Astrocyte of the cerebellum (primary cell): ENCODE data around the gene ZNF32.

Experiments
- DNase-seq: peaks from one replicate; pipeline ENCODE4 v3.0.0-alpha.2; 2011; ENCODE audit warnings: low read depth
- H3K4me3 ChIP-seq: 2 replicates; pipeline ENCODE4 v1.5.1; 2011; ENCODE audit warnings: mild to moderate bottlenecking, low read depth, low read length, moderate library complexity
- in situ Hi-C: cut with HindIII; loops from 2 replicates; pipeline ENCODE4 v1.10.0; 2017; ENCODE audit warnings: low sequenced_read_pairs
- TF ChIP-seq, protein P1 (sequence below): IDR thresholded peaks from 2 replicates; pipeline ENCODE4 v1.5.1; 2012; ENCODE audit warnings: low read length, low read depth, moderate library complexity, mild to moderate bottlenecking; ENCODE audit errors: missing control alignments

Gene ZNF32

DNA sequence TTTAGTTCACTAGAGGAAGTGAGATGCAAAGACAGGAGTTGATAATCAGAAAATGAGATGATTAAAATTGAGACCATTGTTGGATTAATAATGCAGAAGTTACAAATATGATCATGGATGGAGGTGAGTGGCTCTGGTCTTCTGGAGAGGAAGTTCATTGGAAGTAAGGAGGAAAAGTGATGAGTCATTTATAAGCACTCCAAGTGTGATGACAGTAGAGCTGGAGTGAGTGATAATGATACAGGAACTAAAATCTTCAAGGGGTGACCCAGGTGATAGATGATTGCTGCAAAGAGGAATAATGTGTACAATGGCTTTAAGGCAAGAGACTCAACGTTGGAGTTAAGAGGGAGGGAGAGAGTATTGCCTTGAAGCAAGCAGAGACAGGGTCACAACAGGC lies 20.7 kb downstream of the ZNF32 start:
- no peak for DNase-seq
- TF ChIP-seq, protein P1, sequence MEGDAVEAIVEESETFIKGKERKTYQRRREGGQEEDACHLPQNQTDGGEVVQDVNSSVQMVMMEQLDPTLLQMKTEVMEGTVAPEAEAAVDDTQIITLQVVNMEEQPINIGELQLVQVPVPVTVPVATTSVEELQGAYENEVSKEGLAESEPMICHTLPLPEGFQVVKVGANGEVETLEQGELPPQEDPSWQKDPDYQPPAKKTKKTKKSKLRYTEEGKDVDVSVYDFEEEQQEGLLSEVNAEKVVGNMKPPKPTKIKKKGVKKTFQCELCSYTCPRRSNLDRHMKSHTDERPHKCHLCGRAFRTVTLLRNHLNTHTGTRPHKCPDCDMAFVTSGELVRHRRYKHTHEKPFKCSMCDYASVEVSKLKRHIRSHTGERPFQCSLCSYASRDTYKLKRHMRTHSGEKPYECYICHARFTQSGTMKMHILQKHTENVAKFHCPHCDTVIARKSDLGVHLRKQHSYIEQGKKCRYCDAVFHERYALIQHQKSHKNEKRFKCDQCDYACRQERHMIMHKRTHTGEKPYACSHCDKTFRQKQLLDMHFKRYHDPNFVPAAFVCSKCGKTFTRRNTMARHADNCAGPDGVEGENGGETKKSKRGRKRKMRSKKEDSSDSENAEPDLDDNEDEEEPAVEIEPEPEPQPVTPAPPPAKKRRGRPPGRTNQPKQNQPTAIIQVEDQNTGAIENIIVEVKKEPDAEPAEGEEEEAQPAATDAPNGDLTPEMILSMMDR, result no peak
- in situ Hi-C loops, result no loop called here
- no peak overlapping the region for H3K4me3 ChIP-seq

DNA sequence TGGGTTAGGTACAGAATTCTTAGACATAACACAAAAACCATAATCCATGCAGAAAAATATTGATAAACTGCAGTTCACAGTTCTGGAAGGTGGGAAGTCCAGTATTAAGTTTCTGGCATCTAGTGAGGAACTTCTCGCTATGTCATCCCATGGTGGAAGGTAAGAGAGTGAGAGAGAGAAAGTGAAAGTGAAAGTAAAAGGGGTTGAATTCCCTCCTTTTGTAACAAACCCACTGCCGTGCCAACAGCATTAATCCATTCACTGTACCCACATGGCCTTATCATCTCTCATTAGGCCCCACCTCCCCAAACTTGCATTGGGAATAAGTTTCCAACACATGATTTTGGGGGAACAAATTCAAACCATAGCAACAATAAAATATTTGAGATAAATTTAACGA lies 25.3 kb downstream of the ZNF32 start:
- H3K4me3 ChIP-seq, result no peak overlapping the region
- TF ChIP-seq, protein P1, result no peak
- in situ Hi-C loops, result no loop called here
- DNase-seq, result no peak

DNA sequence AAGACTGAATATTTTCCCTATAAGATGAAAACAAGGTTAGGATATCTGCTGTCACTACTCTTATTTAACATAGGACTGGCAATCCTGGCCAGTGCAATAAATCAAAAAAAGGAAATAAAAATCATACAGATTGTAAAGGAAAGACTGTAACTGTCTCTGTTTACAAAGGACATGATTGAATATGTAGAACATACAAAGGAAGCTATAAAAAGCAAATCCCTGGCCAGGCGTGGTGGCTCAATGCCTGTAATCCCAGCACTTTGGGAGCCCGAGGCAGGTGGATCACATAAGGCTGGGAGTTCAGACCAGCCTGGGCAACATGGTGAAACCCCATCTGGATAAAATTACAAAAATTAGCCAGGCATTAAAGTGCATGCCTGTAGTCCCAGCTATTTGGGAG lies 26.6 kb downstream of the ZNF32 start:
- DNase-seq, result no peak
- no peak overlapping the region for H3K4me3 ChIP-seq
- TF ChIP-seq, protein P1, result no peak
- in situ Hi-C loops, result no loop called here

DNA sequence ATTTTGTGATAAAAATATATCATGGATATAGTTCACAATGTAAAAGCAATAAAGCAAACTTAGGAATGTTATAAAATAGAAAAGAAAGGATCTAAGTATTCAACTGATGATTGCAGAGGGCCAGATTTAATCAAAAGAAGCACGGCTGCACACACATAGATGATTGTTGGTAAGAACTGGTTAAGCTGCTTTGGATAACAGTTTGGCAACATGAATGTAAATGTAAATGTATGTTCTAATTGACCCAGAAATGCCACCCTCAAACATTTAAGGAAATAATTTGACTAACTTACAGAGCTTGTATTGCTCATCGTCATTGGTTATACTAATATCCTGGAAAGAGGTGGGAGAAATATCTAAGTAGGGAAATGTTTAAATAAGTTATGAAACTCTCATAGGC lies 29.3 kb downstream of the ZNF32 start:
- no peak for DNase-seq
- in situ Hi-C loops, result no loop called here
- TF ChIP-seq, protein P1, result no peak
- no peak overlapping the region for H3K4me3 ChIP-seq

DNA sequence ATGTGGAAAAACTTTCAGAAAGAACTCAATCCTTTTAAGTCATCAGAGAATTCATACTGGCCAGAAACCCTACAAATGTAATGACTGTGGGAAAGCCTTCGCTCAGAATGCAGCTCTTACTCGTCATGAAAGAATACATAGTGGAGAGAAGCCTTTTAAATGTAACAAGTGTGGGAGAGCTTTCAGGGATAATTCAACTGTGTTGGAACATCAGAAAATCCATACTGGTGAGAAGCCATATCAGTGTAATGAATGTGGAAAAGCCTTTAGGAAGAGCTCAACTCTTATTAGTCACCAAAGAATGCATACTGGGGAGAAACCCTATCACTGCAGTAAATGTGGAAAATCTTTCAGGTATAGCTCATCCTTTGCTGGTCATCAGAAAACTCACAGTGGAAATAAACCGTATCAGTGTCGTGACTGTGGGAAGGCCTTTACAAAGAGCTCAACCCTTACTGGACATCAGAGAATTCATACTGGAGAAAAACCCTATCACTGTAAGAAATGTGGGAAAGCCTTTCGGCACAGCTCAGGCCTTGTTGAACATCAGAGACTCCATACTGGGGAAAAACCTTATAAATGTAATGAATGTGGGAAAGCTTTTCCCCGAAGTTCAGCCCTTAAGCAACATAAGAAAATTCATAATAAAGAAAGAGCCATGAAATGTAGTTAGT lies 31.8 kb downstream of the ZNF32 start:
- no peak overlapping the region for H3K4me3 ChIP-seq
- in situ Hi-C loops, result no loop called here
- no peak for DNase-seq
- TF ChIP-seq, protein P1, result no peak

DNA sequence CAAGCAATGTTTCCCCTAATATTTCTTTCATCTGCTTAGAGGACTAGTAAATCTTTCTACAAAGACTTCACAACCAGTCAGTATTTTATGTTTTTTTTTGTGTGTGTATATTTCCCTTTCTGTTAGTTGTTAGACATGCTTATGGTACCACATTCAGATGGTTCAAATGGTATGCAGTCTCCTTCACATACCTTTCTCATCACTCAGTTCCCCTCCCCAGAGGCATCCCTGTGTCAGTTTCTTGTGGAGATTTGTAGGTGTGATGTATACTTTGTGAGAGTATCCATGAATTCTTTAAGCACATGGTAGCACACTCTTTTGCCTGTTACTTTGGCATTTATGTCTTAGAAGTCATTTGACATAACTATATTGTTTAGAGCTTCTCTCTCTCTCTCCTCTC lies 38.0 kb downstream of the ZNF32 start:
- no peak for DNase-seq
- in situ Hi-C loops, result no loop called here
- TF ChIP-seq, protein P1, result no peak
- H3K4me3 ChIP-seq, result no peak overlapping the region
